CD4-positive, alpha-beta T cell treated with Interleukin-12 subunit alpha and Interleukin-12 subunit beta, for 1 hour (primary cell): ENCODE results near the gene GHRH.

Experiments
- DNase-seq: peaks from one replicate; pipeline ENCODE4 v3.0.0-alpha.2; 2020

The GHRH gene

DNA sequence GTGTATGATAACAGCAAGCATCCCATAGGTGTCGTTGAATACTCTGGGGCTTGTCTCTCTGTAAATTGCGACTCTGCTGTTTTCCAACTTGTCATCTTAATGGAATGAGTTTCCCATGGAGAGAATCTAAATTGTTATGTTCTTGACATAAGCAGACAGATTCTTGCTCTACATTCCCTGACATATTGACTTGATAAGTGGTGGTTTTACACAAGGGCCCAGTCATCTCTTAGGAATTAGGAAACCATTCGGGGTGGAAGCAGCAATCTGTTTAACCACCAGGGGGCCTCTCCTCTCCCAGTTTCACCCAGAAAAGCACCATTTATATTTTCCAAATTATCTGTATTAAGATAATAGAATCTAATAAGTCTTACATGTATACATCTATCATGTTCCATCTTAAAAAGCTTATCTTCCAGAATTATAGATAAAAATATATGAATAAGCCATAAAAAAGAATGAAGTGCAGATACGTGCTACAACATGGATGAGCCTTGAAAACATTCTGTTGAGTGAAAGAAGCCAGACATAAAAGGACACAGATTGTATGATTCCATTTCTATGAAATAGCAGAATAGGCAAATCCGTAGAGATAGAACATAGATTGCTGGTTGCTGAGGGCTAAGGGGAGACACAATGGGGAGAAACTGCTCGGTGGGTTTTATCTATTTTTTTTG, 59.2 kb downstream of the GHRH start:
- DNase-seq, result peak; percentile 43

DNA sequence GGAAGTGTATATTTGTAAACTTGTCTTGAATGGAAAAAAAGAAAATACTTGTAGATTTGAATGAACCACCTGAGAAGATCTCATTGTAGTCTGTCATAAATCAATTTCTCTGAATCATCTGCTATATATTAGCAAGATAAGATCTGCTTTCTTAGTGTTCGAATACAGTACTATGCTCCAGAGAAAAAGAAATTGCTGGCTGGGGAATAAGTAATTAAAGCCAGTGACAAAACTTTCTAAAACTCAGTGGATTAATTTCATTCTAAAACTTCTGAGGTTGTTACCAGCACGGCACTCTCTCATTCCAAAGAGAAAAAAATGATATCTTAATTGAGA, 59.8 kb downstream of the GHRH start:
- no peak for DNase-seq
